Activated CD8-positive, alpha-beta memory T cell treated with anti-CD3 and anti-CD28 coated beads for 4 hours (primary cell): ENCODE data around the gene TGFBR2.

Experiments used
- DNase-seq, 2 donors: peaks; one replicate each; pipeline ENCODE4 v3.0.0-alpha.2; 2020; ENCODE audit warnings: low read depth in 2 of 2

TGFBR2 gene

GRCh38 chr3:30719536-30719935, 113.1 kb downstream of the TGFBR2 start:
- DNase-seq: no peak

- DNase-seq: no peak
Measured at GRCh38 chr3:30720586-30721313, 114.3 kb downstream of the TGFBR2 start.

- no peak for DNase-seq
Measured at GRCh38 chr3:30721314-30721634, 114.9 kb downstream of the TGFBR2 start.

- no peak for DNase-seq
Measured at GRCh38 chr3:30723211-30723610, 116.8 kb downstream of the TGFBR2 start.

- no peak for DNase-seq
Measured at GRCh38 chr3:30724863-30725262, 118.5 kb downstream of the TGFBR2 start.

- DNase-seq: no peak
Measured at GRCh38 chr3:30728143-30728542, 121.7 kb downstream of the TGFBR2 start.

- DNase-seq: no peak
Measured at GRCh38 chr3:30729512-30729911, 123.1 kb downstream of the TGFBR2 start.

- DNase-seq: no peak
Measured at GRCh38 chr3:30729936-30730335, 123.5 kb downstream of the TGFBR2 start.

- DNase-seq: no peak
Measured at GRCh38 chr3:30730967-30731366, 124.6 kb downstream of the TGFBR2 start.

GRCh38 chr3:30733209-30733608, 126.8 kb downstream of the TGFBR2 start:
- no peak for DNase-seq

GRCh38 chr3:30733696-30734095, 127.3 kb downstream of the TGFBR2 start:
- DNase-seq: no peak

- no peak for DNase-seq
Measured at GRCh38 chr3:30737743-30738499, 131.5 kb downstream of the TGFBR2 start.

- no peak for DNase-seq
Measured at GRCh38 chr3:30738605-30739004, 132.2 kb downstream of the TGFBR2 start.

GRCh38 chr3:30741889-30742288, 135.5 kb downstream of the TGFBR2 start:
- no peak for DNase-seq

- DNase-seq: no peak
Measured at GRCh38 chr3:30742796-30743619, 136.6 kb downstream of the TGFBR2 start.
